Brain microvascular endothelial cell (primary cell): ENCODE results near the gene ROMO1.

Experiments used
- DNase-seq: peaks from one replicate; pipeline ENCODE4 v3.0.0-alpha.2; 2020
- H3K27ac ChIP-seq: fragments of 250-450 bp; sonication (Bioruptor Pico); 2 replicates; pipeline ENCODE4 v1.5.1; 2020; ENCODE audit warnings: mild to moderate bottlenecking, moderate library complexity
- H3K27me3 ChIP-seq: fragments of 250-450 bp; sonication (Bioruptor Pico); replicated peaks from 2 replicates; pipeline ENCODE4 v1.5.1; 2020; ENCODE audit warnings: mild to moderate bottlenecking
- H3K36me3 ChIP-seq: fragments of 250-450 bp; sonication (Bioruptor Pico); replicated peaks from 2 replicates; pipeline ENCODE4 v1.5.1; 2020; ENCODE audit warnings: mild to moderate bottlenecking
- H3K4me3 ChIP-seq: 2 replicates; pipeline ENCODE4 v1.5.1; 2011; ENCODE audit warnings: low read depth, mild to moderate bottlenecking, control low read depth, low read length, moderate library complexity
- CTCF ChIP-seq: IDR thresholded peaks from 2 replicates; pipeline ENCODE4 v1.5.1; 2011; ENCODE audit warnings: low read depth, mild to moderate bottlenecking, moderate library complexity, low read length, control low read depth, inconsistent platforms; ENCODE audit errors: missing control alignments
- in situ Hi-C: cut with HindIII; loops from 2 replicates; pipeline ENCODE4 v1.10.0; 2017; ENCODE audit warnings: low sequenced_read_pairs, low pct_ligation_motif_present

The ROMO1 gene

GRCh38 chr20:35730583-35731468 is 31.6 kb downstream of the ROMO1 start:
- Histone ChIP-seq H3K27me3 (no peaks in the 10 kb centered on the region), H3K27ac (no peak overlapping the region), H3K36me3 (peaks cover 95% of the 10 kb centered on the region), H3K4me3 (no peak overlapping the region)
- TF ChIP-seq CTCF: no peak
- DNase-seq: no peak
- in situ Hi-C loops: loop anchor here (25.0 kb wide), 1 partner anchor 156 kb away; no protein-coding TSS in a partner anchor

- no peak for TF ChIP-seq CTCF
- Histone ChIP-seq H3K27ac (no peak overlapping the region), H3K36me3 (peaks cover 95% of the 10 kb centered on the region), H3K27me3 (no peaks in the 10 kb centered on the region), H3K4me3 (no peak overlapping the region)
- DNase-seq: no peak
- in situ Hi-C loops: loop anchor here (25.0 kb wide), 1 partner anchor 156 kb away; no protein-coding TSS in a partner anchor
Observed at GRCh38 chr20:35731469-35731788, 32.2 kb downstream of the ROMO1 start.

GRCh38 chr20:35731862-35732643 is 32.8 kb downstream of the ROMO1 start:
- peaks cover 95% of the 10 kb centered on the region for H3K36me3 ChIP-seq
- TF ChIP-seq CTCF: no peak
- in situ Hi-C loops: loop anchor here (25.0 kb wide), 1 partner anchor 155 kb away; no protein-coding TSS in a partner anchor
- H3K27me3 ChIP-seq: no peaks in the 10 kb centered on the region
- DNase-seq: no peak
- no peak overlapping the region for H3K27ac ChIP-seq
- H3K4me3 ChIP-seq: no peak overlapping the region

- Histone ChIP-seq H3K4me3 (no peak overlapping the region), H3K27me3 (no peaks in the 10 kb centered on the region), H3K36me3 (peaks cover 97% of the 10 kb centered on the region), H3K27ac (no peak overlapping the region)
- in situ Hi-C loops: loop anchor here (25.0 kb wide), 1 partner anchor 155 kb away; no protein-coding TSS in a partner anchor
- no peak for DNase-seq
- TF ChIP-seq CTCF: no peak
Observed at GRCh38 chr20:35732644-35732982, 33.4 kb downstream of the ROMO1 start.

- Histone ChIP-seq H3K27me3 (no peaks in the 10 kb centered on the region), H3K27ac (no peak overlapping the region), H3K4me3 (no peak overlapping the region), H3K36me3 (peaks cover 94% of the 10 kb centered on the region)
- in situ Hi-C loops: loop anchor here (25.0 kb wide), 1 partner anchor 153 kb away; no protein-coding TSS in a partner anchor
- TF ChIP-seq CTCF: no peak
- no peak for DNase-seq
Observed at GRCh38 chr20:35734374-35734773, 35.2 kb downstream of the ROMO1 start.
